Measurements from ENCODE around the gene ATG7.
A peak's percentile ranks its signal among the peaks of the same experiment; 100 is the strongest.
"Not testable (repeated sequence)": the region's sequence is repeated elsewhere in the genome, so short reads cannot be mapped to it uniquely, and the experiment has no call there.

The ATG7 gene

DNA sequence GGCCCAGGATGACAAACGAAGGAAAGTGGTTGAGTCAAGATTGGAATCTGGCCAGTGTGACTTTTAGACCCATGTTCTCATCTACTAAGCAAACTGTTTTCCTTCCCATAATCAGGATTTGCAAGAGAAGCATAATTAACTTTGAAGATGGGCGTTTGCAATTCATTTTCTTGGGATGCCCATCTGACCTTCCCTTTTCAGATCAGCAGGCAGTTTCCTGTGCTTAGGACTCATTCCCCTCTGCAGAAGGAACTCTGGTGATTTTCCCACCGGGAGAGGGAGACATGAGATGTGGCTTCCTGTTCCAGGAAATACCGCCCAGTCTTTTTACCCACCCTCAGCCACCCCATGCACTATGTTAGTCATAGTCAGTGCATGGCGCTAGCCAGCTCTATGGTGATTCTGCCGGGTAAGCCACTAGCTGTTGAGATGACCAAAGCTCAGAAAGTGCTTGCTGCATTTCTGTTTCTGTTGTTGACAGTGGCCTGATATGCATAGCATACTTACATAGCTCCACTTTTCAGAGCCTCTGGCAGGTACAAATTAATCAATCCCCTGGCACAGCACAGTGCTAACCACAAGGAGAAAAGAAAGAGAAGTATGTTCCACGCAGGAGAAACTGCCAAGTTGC, 242.1 kb downstream of the ATG7 start:
- DNase-seq: peak in 1 of 2 experiments; percentile 20

DNA sequence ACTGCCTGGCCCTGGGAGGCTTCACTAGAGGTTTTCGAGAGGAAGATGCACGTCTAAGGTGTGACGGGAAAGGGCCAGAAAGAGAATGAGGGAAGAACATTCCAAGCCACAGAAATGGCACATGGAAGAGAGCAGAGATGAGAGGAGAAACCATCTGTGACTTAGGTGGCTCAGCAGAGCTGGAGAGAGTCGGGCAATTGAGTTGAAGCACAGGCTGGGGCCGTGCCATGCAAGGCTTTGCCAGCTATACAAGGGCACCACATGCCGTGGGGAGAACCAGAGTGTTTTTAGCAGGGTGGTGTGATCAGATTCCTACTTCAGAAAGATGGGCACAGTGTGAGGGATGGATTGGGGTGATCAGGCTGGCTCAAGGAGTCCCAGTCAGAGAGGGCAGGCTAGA, 245.4 kb downstream of the ATG7 start:
- DNase-seq: no peak

DNA sequence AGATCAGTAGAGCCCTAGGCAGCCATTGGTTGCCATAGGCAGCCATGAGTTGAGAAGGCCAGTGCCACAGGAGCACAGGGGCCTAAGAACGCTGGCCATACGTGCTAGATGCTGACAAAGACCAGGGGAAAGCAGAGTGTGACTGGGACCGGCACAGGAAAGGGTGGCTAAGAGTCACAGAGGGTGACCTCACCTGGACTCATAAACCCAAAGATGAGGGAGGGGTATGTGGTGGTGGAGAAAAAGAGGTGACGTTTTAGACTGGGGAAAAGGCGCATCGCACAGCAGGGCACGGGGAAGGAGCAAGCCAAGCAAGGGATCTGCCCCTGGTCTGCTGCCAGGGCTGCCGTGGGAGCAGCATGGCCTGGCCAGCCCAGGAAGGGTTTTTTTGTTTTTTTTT, 249.0 kb downstream of the ATG7 start:
- DNase-seq: no peak

DNA sequence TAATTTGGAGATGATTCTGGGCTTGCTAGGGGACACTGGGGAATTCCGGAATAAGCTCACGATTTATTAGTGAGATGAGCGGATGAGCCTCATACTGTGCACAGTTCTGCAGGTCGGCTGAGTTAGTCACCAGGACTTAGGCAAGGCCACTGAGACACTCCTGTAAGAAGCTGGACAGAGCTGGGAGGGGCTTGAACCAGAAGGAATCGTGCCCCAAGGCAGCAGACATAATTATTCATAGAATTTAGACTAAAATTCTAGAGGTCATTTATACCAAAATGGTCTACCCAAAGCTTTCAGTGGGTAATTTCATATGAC, 250.2 kb downstream of the ATG7 start:
- DNase-seq: no peak

DNA sequence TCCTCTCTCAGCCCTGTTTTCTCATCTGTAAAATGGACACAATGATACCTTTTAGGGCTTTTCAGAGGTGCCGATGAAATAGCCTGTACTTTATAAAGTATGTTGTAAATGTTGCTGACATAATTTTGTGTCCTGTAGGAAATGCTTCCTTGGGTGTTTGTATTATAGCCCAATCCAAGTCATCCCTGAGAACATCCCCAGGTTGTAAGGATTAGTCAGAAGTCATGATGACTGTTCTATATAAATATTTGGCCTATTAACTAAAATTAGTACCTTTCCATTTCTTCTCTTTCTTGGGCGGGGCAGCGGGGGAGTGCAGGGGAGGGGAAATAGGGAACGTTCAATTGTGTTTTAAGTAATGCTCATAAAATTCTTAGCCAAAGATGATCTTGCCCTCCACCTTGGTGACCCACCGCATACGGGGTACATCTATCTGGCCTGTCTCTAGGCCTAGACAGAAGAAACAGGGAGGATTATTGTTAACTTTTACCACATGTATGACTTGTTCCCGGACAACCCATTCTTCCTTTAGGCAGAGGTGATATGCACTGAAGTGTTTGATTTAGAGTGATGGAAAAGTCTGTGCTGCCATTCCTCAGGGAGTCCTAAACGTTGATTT, 250.9 kb downstream of the ATG7 start:
- DNase-seq: no peak

DNA sequence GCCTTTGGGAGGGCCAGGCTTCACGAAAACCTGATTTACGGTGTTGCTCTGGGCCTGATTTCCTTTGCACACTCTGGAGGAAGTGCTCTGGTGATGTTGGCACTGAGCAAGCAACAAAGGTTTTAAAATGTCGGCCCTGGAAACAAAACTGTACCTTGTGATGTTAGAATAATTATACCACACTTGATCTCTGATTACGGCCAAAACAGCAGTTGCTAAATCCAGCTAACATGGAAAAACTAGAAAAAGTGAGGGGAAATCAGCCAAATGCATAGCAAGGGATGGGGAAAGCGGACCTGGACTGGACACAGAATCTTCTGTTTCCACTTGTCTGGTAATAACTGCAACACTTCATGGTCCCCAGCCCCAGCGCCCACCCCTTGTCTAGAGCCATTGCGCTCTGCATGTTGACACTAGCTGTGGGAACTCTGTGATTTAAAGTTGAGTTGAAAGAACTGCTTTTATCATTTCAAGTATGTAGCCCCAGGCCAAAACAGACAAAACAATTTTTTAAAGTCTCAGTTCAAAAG, 251.4 kb downstream of the ATG7 start:
- peak; percentile 13 to 52 for DNase-seq

DNA sequence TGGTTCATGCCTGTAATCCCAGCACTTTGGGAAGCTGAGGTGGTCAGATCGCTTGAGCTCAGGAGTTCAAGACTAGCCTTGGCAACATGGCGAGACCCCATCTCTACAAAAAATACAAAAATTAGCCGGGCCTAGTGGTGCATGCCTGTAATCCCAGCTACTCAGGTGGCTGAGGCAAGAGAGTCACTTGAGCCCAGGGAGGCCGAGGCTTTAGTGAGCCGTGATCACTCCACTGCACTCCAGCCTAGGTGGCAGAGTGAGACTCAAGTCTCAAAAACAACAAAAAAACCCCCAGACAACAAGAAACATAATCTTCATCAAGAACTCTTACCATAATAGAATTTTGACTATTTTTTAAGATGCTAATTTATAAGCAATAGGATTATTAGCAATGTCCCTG, 253.9 kb downstream of the ATG7 start:
- not testable (repeated sequence) for DNase-seq

DNA sequence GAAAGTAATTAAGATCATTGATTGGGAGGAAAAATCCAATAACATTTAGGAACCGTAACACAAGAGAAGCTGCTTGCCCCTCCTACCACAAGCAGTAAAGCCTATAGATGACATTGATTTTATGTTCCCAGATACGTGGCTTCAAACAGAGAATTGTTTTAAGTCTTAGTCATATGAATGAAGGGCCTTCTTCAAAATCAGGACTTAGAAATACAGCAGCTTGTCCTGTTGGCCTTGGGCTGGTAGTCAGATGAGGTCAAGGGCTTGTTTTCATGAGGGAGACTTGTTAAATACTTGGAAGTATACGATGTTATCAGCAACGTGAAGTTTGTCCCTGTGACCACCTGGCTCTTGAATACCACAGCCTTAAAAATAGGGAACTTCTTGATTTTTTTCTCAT, 257.1 kb downstream of the ATG7 start:
- DNase-seq: no peak

DNA sequence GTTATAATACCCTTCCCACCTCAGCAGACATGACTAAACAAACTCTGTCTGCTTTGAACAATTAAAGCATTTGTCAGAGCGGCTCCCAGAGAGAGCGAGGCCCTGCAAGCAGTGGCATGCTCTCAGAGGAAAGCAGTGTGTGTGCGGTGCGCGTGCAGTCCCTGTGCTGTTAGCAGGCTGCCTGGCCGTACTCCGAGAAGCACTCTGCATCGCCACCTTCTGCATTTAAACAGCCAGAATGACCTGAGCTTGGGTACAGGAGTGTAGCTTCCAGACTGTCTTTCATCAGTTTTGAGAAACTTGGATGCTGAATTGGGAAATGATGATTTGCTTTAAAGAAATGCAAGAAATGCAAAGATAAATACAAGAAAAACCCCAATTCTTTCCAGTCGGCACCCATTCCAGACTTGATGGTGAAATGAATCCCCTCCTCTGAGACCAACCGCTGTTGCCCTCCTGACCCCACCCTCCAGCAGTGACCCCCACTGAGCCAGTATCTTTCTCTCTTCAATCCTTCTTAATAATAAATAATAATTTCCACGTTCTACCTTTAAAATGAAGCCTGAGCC, 258.0 kb downstream of the ATG7 start:
- peak; percentile 13 to 23 for DNase-seq

DNA sequence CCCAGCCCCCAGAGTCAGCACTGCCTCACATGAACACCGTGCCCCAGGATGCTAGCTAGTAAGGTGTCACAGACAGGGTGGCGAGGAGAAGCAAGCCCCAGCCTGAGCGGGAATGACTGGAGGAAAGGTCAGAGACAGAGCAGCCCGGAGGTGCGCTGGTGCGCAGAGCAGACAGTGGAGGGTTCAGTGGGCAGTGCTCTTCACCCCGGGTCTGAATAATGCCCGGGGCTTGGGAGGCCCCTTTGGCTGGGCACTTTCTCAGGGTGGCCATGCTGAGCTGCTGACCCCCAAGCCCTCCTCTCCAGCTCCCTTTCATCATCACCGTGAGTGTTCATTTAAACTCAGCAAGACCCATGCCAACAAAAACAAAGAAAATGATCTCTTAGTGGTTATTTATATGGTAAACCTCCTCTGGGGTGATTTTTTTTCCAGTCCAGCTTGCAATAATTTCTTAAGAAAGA, 260.8 kb downstream of the ATG7 start:
- no peak for DNase-seq

DNA sequence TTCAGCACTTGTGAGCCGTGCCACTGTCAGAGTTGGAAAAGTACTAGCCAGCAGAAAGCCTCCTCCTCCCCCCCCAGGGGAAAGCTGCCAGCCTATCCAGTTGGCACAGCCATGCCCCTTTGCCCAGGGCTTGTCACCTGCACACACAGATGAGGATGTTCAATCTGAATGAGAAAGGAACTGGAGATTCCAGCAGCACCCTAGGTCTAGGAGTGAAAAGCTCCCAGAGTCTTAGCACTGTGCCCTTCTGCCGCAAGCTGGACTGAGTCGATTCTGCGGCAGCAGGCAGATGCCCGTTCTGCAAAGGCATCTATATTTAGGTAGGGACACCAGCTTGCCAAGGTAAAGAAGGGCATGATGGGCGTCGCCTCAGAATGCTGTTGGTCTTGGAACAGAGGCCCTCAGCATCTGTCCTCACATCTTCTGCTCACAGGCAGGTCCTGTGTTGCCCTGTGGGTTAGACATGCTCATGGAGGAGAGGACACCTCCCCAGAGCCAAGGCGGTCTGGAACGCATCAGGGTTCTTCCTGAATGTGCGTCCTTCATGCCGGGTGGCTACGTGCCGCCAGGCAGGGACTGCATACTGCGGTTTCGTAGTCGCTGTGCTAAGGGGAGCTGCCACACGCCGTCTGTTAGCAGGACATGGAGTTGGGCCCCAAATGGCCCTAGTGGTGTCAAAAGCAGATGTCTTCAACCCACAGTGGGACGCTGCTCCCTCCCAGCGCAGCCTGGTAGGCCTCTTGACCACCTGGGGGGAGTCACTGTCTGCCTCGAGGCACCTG, 262.0 kb downstream of the ATG7 start:
- DNase-seq: no peak

DNA sequence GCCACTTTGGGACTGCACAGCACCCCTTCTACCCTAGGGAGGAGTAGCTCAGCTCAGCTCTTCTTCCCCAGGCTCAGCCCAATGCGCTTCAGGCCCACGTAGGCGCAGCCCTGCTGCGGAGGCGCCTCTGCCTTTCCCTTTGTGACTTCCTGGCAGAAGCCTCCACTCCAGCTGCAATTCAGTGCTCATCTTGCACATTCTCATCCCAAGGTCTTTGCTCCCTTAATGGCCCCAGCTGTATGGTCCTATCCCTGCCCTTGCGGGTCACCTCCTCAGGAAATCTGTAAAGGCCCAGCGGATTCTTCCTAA, 262.6 kb downstream of the ATG7 start:
- no peak for DNase-seq

DNA sequence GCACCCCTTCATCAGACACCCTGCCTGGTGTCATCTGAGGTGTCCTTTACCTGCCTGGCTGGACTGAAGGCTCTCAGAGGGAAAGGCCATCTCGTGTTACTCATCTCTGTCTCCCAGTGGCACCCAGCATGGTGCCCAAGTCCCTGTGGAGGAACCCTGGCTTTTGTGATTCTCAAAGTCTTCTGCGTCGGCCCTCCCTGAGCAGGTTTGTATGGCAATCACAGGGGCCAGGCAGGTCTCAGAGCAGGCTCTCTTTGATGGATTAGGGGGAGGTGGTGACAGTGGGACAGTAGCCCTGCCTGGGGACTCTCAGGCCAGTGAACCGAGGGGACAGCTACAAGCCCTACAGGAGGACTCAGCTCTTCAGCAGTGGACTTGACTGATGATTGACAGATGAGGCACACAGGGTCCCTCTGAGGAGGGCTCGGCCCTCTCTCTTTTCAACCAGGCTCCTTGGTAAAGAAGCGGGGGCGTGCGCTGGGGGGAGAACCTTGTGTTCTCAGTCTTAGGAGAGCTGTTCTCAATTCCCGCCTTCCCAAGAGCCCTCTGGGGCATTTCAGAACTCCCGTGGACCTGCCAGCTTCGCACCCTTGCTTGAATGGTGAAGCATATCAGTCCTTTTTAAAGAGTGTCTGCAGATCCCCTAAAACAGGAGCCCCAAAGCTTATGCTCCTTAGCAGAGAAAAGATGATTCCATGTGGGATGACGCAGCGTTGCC, 263.2 kb downstream of the ATG7 start:
- DNase-seq: no peak

DNA sequence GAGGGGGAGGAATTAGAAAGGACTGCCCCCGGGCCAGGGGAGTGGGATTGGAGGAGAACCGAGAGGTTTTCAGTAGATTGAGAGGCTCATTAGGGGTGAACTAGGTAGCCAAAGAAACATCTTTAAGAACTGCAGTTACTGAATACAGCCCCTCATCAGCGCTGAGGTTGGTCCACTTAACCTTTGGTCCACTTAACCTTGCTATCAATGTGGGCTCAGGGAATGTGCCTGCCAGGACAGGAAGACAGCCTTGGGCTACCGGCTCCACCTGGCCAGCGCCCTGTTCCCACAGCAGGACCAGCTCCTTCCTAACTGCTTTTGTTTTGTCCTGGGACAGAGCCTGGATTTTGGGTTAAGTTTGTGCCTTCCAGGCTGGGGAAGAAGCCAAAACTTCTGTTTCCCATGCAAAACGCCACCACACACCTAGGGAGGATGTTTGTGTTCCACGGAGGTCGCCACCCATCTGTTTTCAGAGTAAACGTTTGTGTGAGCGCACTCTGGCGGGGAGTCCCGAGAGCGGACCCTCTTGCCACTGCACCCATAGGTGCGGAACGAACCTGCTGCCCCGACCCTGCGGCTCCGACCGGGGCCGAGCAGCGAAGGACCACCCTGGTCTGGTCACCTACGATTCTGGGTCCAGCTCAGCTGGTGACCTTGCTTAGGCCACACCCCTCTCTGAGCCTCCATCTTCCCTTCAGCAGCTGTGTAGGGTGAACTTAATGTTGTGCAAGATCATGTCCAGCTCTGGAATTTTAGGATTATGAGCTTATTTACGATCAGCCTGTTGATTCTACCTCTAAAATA, 264.1 kb downstream of the ATG7 start:
- no peak for DNase-seq

DNA sequence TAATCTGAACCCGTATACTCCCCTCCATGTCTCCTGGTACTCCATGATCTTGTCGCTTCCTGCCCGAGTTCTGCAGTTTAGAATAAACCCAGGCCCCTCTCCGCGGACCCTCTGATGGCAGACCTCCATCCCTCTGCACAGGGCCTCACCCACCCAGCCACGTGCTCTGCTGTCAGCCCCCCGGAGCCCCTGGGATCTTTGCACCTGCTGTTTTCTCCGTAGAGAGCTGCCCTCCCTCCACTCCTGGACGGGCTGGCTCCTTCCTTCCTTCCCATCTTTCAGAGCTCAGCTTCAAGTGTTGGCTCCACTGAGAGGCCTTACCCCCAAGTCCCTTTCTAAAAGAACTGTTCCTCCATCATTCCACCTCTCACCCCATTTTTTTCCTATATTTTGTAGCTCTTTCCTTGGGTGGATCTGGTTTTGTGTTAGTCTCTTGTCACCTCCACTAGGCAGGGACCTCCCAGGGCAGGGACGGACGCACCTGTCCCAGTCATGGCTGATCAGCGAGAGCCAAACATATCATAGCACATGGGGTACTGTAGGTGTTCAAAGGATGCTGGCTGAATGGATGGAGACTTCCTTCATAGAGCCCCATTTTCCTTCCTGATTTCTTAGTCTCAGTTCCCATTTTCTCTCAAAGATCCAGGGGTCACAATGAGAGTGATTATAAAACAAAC, 264.9 kb downstream of the ATG7 start:
- no peak for DNase-seq

DNA sequence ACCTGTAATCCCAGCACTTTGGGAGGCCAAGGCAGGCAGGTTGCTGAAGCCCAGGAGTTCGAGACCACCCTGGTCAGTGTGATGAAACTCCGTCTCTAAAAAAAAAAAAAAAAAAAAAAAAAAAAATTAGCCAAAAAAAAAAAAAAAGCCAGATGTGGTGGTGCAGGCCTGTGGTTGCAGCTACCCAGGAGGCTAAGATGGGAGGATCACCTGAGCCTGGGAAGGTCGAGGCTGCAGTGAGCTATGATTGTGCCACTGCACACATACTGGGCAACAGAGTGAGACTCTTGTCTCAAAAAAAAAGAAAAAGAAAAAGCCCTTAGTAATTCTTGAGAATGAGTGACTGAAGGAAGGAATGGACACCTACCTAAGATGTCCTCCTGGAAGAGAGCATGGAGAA, 266.4 kb downstream of the ATG7 start:
- no peak for DNase-seq

DNA sequence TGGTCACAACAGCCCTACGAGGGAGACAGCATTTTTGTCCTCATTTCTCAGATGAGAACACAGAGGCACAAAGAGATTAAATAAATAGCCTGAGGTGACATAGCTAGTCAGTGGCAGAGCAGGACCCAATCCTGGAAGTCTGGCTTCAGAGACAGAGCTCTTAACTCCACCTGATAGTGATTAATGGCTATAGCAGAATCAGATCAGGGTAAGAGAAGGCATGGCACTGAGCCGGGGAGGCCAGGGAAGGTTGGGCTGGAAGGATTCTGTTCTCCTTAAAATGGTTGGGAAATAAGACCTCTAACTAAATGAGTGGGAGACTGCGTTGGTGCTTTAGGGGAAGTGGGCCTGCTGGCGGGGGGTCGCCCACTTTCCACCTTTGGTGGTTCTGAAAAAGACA, 267.0 kb downstream of the ATG7 start:
- DNase-seq: peak; percentile 11 to 34

DNA sequence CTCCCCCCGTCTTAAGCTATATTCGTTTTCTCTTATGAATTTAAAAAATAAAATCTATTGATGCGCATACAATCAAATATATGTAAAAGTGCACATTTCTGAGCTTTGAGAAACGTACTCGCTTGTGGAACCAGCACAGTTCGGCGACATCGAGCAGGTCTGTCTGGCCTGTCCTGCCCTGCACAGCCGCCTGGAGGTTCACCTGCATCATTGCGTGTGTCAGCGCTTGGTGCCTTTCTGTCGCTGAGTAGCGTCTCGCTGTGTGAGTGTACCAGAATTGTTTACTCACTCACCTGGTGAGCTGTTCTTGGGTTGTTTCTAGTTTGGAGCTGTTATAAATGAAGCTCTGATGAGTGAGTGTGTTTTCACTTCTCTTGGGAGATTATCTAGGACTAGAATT, 267.5 kb downstream of the ATG7 start:
- DNase-seq: peak; percentile 69 to 89

DNA sequence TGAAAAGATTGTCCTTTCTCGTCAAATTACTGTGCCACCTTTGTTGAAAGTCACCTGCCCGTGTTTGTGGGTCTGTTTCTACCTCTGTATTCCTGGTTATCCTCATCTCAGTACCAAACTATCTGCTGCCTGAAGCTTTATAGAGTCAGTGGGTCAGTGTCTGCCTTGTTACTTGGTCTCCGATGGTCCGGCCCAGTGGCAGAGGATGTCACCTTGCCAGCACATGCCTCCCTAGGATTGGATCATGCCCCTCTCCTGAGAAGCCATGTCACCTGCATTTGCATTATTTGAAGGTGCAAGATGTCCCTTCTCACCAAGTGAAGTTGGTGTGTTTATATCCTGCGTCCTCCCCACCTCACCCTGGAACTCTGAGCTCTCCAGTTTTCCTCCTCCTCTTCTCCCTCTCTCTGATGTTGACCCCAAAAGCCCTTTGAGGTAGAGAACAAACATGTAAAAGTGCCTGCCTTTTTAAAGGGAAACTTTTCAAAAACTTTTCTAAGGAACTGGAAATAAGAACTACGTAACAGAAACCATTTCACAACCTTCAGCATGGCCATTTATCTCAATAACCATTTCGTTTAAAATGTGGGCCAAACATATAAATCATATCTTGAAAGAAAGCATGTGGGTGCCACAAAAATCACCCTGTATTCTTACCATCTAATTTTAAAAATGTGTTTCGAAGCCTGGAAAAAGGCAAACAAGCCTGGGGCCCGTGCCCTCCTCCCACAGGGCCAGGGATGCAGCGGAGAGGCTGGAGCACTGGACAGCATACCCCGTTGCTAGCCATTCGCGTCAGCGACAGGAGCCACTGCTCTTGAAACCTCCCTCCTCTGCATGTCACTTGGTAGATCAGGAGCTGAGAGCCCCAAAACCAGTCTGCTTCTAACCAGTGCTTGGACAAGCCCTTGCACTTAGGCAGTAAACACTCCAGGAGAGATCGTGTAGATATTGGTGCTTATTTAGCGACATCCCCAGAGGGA, 269.4 kb downstream of the ATG7 start:
- no peak for DNase-seq

DNA sequence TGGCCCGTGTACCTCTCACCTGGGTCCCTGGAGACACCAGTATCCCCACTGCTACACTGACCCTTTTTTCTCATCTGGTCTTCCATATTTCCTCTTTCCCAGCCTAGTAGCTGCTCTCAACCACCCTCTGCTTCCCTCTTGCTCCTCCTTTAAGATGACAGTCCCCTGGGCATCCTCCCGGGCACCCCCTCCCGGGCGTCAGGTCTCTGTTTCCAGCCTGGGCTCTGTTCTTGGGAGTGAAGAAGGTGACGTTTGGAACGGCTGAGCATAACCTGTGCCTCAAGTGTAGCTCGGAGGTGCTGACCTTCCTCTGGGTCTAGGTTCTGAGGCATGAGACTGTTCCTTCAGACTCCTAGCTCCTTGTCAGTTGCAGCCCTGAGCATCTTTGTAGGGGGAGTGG, 270.4 kb downstream of the ATG7 start:
- no peak for DNase-seq

All from NCI-H2081 (cell line).